Left kidney (tissue), 2 donors: ENCODE measurements around the gene SDHD. TPM values are rescaled to one million over a fixed set of nuclear protein-coding genes. Genes with fewer than 3 reads are reported as not detected.

Source experiments
- DNase-seq: peaks from one replicate; pipeline ENCODE4 v3.0.0-alpha.2; 2013
- polyA plus RNA-seq: library from polyadenylated mRNA; unstranded; fragments of 120-200 nt; gene quantifications from one replicate; pipeline ENCODE4 v1.2.1, GENCODE V29; 2013; ENCODE audit not compliant: insufficient read length

The SDHD gene
- polyA plus RNA-seq, 1 donor: 176 TPM

- DNase-seq: no peak
Observed at GRCh38 chr11:112097734-112098528, 11.3 kb downstream of the SDHD start.

- DNase-seq: no peak
Observed at GRCh38 chr11:112100462-112100861, 13.8 kb downstream of the SDHD start.

DNA sequence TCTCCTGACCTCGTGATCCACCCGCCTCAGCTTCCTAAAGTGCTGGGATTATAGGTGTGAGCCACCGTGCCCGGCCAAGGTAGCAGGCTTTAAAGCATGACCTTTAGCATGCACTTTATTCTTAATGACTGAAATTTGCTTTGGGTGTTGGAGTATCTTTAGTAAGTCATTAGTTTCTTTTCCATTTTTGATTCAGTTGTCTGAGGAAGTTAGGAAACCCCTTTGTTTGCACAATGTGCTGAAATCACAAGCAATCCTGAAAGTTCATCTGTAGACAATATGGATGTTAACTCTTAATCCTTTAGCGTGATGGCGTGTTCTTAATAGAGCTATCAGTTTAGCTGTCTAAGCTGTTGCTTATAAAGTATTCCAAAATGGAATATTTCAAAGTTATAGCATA lies 16.8 kb downstream of the SDHD start:
- DNase-seq: no peak

GRCh38 chr11:112106070-112106469 lies 19.4 kb downstream of the SDHD start:
- DNase-seq: no peak

GRCh38 chr11:112113539-112114457 lies 27.1 kb downstream of the SDHD start:
- DNase-seq: peak; percentile 37

DNA sequence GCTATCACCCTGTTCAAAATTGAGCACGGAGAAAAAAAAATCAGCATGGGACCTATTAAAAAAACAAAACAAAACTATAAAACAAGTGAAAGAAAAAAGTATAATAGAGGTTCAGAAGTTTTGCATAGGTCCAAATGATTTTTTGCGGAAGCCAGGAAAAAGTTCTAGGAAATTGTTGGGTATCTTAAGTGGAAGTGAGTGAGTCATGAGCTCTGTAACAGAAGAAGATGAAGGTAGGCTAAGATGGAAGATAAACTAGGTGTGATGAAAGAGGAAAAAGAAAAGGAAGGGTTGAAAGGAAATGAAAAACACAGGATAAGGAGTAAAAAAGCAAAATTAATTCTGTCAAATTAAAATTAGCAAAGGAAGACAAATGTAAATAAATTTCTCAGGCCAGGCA lies 27.8 kb downstream of the SDHD start:
- no peak for DNase-seq

- DNase-seq: no peak
Observed at GRCh38 chr11:112115386-112115785, 28.7 kb downstream of the SDHD start.

DNA sequence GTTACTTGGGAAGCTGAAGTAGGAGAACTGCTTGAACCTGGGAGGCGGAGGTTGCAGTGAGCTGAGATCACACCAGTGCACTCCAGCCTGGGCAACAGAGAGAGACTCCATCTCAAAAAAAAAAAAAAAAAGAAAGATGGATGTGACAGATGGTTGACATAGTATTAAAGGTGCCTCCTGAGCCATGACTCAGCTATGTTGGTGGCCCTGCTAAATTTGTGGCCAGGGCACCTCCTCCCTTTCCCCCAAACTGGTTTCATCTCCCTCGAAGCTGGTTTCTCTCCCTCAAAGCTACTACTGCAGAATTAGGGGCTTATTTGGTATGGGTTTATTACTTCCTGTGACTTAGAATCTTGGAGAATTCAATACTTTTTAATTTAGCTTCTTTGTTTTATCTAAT lies 31.5 kb downstream of the SDHD start:
- DNase-seq: no peak

- DNase-seq: no peak
Observed at GRCh38 chr11:112121981-112122615, 35.4 kb downstream of the SDHD start.

GRCh38 chr11:112123129-112123528 lies 36.5 kb downstream of the SDHD start:
- DNase-seq: no peak

- no peak for DNase-seq
Observed at GRCh38 chr11:112127056-112127455, 40.4 kb downstream of the SDHD start.

DNA sequence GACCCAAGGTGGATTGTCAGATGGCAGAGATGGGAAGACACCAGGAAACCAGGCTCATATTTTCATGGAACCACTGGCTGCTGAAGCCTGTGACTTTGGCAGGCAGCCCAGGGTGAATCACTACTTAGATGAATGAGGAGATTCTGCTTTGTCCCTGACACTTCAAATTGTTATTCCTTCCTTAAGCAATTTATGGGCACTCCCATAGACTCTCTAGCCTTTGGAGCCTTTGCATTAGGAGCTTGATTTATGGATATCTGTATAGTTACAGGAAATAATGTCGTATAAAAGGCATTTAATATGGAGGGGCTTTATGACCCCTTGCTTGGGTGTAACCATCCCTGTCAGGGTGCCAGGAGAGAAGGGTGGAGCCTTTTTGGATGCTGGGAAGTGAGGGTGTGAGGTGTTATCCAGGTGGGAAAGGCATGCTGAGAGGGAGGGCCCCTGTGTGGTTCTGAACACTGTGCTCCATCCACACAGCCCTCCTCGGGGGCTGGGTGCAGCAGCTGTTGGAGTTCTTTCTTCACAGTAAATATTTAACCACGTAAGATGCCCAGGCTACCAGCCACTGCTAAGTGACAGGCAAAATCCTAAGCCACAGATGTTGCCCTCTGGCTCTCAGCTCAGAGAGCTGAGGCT lies 41.9 kb downstream of the SDHD start:
- no peak for DNase-seq

GRCh38 chr11:112129656-112130055 lies 43.0 kb downstream of the SDHD start:
- no peak for DNase-seq

DNA sequence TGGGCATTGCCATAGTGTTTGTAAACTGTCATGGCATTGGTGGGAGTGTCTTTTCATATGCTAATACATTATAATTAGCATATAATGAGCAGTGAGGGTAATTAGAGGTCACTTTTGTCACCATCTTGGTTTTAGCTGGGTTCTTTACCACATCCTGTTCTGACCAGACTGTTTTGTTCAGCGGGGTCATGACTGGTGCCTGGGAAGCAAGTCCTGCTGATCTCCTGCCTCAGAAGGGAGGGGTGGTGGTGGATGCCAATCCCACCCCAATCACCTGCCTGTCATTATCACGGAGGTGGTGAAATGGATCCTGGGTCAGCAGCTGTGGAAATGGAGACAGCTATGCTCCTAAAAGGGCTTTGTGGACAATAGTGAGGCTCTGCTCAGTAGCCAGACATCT lies 46.1 kb downstream of the SDHD start:
- no peak for DNase-seq

- DNase-seq: no peak
Observed at GRCh38 chr11:112134473-112134872, 47.8 kb downstream of the SDHD start.

DNA sequence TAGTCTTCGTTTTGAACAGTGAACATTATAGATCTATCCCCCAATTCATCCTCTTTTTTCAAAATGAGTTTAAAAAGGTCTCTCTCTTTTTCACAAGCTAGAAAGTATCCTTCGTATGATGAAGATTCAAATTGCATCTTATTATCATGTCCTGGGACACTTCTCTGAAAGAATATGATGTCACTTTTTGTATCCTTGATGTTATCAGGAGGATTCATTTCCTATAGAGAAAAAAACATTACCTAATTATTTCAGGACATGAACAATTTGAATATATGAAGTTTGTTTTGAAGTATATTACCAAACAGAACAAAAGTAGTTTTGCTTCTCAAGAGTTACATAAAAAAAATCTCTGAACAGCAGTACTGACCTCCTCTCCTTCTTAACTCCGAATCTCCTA lies 56.9 kb downstream of the SDHD start:
- DNase-seq: no peak

Other genes starting within 250 kb of the SDHD start
- 54.3 TPM for gene ALG9, start 215.3 kb upstream of the SDHD start, polyA plus RNA-seq
- gene FDXACB1, start 207.7 kb upstream of the SDHD start, polyA plus RNA-seq: 5.3 TPM
- gene CFAP68, start 207.3 kb upstream of the SDHD start, polyA plus RNA-seq: 45.2 TPM
- 38.0 TPM for gene CRYAB, start 175.1 kb upstream of the SDHD start, polyA plus RNA-seq
- gene HSPB2, start 174.1 kb upstream of the SDHD start, polyA plus RNA-seq: 2.1 TPM
- 10.0 TPM for gene C11orf52, start 168.0 kb upstream of the SDHD start, polyA plus RNA-seq
- 22.1 TPM for gene DIXDC1, start 149.5 kb upstream of the SDHD start, polyA plus RNA-seq
- gene DLAT, start 61.5 kb upstream of the SDHD start, polyA plus RNA-seq: 54.1 TPM
- 12.6 TPM for gene PIH1D2, start 12.9 kb upstream of the SDHD start, polyA plus RNA-seq
- 61.9 TPM for gene NKAPD1, start 12.6 kb upstream of the SDHD start, polyA plus RNA-seq
- 65.9 TPM for gene TIMM8B, start 117 bp upstream of the SDHD start, polyA plus RNA-seq
- gene IL18, start 77.2 kb downstream of the SDHD start, polyA plus RNA-seq: 9.9 TPM
- gene TEX12, start 80.5 kb downstream of the SDHD start, polyA plus RNA-seq: 0.52 TPM
- gene BCO2, start 88.6 kb downstream of the SDHD start, polyA plus RNA-seq: 8.1 TPM
- 63.5 TPM for gene PTS, start 139.6 kb downstream of the SDHD start, polyA plus RNA-seq
- not detected for gene PLET1, start 174.0 kb downstream of the SDHD start, polyA plus RNA-seq